Measurements from ENCODE around the gene TP73. TPM values are rescaled to one million over a fixed set of nuclear protein-coding genes. Genes with fewer than 3 reads are reported as not detected.

Gene TP73
- total RNA-seq, 2 donors from 2014 or later, result 0.26 to 13.5 TPM

DNA sequence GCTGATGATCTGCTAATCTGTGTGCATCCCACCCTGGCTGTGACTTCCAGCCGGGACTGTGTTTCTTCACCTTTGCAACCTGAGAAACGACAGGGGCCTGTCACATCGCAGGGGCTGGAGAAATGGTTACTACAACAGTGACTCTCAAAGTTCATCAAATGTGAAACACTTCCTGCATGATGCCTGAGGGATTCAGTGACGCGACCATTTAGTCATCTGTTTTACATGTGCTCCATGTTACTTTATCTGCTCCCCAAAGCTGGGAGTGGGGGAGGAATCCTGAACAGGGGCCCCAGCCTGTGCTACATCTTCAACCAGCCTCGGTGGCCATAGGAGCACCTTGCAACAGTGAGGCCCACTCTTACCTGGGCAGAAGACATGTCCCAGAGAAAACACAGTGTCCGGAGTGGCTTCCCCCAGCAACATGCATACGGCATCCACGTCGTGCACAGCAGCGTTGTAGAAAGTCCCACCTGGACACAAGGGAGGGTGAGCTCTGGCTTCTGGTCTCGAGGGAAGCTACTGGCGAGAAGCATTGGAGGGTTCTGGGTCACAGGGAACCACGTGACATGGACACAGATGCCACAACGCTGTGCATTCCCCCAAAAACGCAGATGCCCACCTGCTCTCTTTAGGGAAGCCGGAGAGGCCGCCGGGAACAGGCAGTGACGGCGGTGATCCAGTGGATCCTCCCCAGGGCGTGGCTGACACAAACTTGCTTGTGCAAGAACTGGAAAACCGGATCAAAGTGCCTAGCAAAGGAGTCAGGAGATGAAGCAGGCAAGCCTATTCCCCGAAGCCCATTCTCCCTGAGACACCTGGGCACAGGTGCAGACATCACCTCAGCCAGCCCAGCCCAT lies 90.4 kb downstream of the TP73 start:
- WGBS, 2 donors, result 80 to 87% methylated on average over 21 to 22 of the region's 24 CpGs
- Histone ChIP-seq H3K27me3 (no peaks in the 10 kb centered on the region), H3K36me3 (replicated peaks in 1 of 2; ENCODE audit: insufficient read depth in 1 of 2, low read depth in 2 of 2) (peaks cover 0 to 8% of the 10 kb centered on the region in 2 donors), H3K4me1 (peaks cover 26% of the 10 kb centered on the region), H3K9me3 (no peaks in the 10 kb centered on the region), H3K4me3 (no peak overlapping the region), H3K27ac (no peak overlapping the region)
- intact Hi-C loops (cut with DNase I), result no loop called here
- TF ChIP-seq, protein P1, sequence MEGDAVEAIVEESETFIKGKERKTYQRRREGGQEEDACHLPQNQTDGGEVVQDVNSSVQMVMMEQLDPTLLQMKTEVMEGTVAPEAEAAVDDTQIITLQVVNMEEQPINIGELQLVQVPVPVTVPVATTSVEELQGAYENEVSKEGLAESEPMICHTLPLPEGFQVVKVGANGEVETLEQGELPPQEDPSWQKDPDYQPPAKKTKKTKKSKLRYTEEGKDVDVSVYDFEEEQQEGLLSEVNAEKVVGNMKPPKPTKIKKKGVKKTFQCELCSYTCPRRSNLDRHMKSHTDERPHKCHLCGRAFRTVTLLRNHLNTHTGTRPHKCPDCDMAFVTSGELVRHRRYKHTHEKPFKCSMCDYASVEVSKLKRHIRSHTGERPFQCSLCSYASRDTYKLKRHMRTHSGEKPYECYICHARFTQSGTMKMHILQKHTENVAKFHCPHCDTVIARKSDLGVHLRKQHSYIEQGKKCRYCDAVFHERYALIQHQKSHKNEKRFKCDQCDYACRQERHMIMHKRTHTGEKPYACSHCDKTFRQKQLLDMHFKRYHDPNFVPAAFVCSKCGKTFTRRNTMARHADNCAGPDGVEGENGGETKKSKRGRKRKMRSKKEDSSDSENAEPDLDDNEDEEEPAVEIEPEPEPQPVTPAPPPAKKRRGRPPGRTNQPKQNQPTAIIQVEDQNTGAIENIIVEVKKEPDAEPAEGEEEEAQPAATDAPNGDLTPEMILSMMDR (IDR thresholded peaks at IDR 0.05), result no peak
- no peak for TF ChIP-seq POLR2A (IDR thresholded peaks at IDR 0.05)
- ATAC-seq (no peak), DNase-seq (no peak)

DNA sequence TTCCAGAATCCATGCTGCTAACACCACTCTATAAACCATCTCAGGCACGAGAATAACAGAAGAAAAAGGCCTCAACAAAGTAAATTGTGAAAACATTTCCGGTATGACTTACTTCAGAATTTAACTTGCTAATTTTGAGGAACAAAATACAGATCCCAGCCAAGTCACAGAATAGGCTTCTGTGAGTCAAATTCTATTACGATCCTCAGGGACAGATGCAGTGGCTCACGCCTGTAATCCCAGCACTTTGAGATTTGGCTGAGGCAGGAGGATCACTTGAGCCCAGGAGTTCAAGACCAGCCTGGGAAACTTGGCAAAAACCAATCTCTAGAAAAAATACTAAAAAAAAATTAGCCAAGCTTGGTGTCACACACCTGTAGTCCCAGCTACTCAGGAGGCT lies 91.1 kb downstream of the TP73 start:
- 74 to 86% methylated on average over 4 of the region's 4 CpGs for WGBS, 2 donors
- intact Hi-C loops (cut with DNase I), result no loop called here
- ATAC-seq (no peak), DNase-seq (no peak)
- Histone ChIP-seq H3K9me3 (no peaks in the 10 kb centered on the region), H3K4me1 (peaks cover 31% of the 10 kb centered on the region), H3K27ac (no peak overlapping the region), H3K4me3 (no peak overlapping the region), H3K27me3 (no peaks in the 10 kb centered on the region), H3K36me3 (replicated peaks in 1 of 2; ENCODE audit: insufficient read depth in 1 of 2, low read depth in 2 of 2) (peaks cover 0 to 7% of the 10 kb centered on the region in 2 donors)
- TF ChIP-seq POLR2A (IDR thresholded peaks at IDR 0.05), result no peak
- TF ChIP-seq, protein P1 (IDR thresholded peaks at IDR 0.05), result no peak

DNA sequence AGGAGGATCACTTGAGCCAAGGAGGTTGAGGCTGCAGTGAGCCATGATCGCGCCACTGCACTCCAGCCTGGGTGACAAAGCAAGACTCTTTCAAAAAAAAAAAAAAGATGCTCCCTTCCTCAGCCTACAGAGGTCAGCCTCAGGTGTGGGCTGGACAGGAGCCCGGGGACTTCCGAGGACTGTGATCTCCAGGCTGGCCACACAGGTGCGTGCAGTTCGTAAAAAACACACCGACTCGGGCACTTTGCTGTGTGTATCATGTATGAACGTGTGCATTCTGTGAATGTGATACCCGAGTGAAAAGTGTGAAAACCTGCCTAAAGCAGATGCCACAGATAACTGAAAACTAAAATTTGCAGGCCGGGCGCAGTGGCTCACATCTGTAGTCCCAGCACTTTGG lies 91.5 kb downstream of the TP73 start:
- ATAC-seq (no peak), DNase-seq (no peak)
- no peak overlapping the region for H3K4me3 ChIP-seq
- TF ChIP-seq POLR2A (IDR thresholded peaks at IDR 0.05), result no peak
- TF ChIP-seq, protein P1 (IDR thresholded peaks at IDR 0.05), result no peak
- H3K36me3 ChIP-seq (replicated peaks in 1 of 2; ENCODE audit: insufficient read depth in 1 of 2, low read depth in 2 of 2), result peaks cover 0 to 3% of the 10 kb centered on the region in 2 donors
- H3K9me3 ChIP-seq, result no peaks in the 10 kb centered on the region
- WGBS, 2 donors, result 91% methylated on average over 12 of the region's 12 CpGs
- no peak overlapping the region for H3K27ac ChIP-seq
- H3K4me1 ChIP-seq, result peaks cover 31% of the 10 kb centered on the region
- H3K27me3 ChIP-seq, result no peaks in the 10 kb centered on the region
- intact Hi-C loops (cut with DNase I), result no loop called here

GRCh38 chr1:3744646-3745045 lies 92.3 kb downstream of the TP73 start:
- TF ChIP-seq, protein P1 (IDR thresholded peaks at IDR 0.05), result no peak
- no peak for TF ChIP-seq POLR2A (IDR thresholded peaks at IDR 0.05)
- DNase-seq, result no peak
- no peaks in the 10 kb centered on the region for H3K9me3 ChIP-seq
- intact Hi-C loops (cut with DNase I), result no loop called here
- no peak overlapping the region for H3K4me3 ChIP-seq
- H3K36me3 ChIP-seq (replicated peaks in 1 of 2; ENCODE audit: insufficient read depth in 1 of 2, low read depth in 2 of 2), result peaks cover 0 to 3% of the 10 kb centered on the region in 2 donors
- H3K27ac ChIP-seq, result no peak overlapping the region
- 93 to 97% methylated on average over 2 to 10 of the region's 10 CpGs for WGBS, 2 donors
- H3K27me3 ChIP-seq, result no peaks in the 10 kb centered on the region
- peaks cover 31% of the 10 kb centered on the region for H3K4me1 ChIP-seq
- ATAC-seq, result no peak

GRCh38 chr1:3745071-3745470 lies 92.8 kb downstream of the TP73 start:
- DNase-seq, result no peak
- Histone ChIP-seq H3K27me3 (no peaks in the 10 kb centered on the region), H3K4me1 (peaks cover 31% of the 10 kb centered on the region), H3K36me3 (replicated peaks in 1 of 2; ENCODE audit: insufficient read depth in 1 of 2, low read depth in 2 of 2) (peaks cover 0 to 3% of the 10 kb centered on the region in 2 donors), H3K27ac (no peak overlapping the region), H3K9me3 (no peaks in the 10 kb centered on the region), H3K4me3 (no peak overlapping the region)
- WGBS, 2 donors, result 88 to 94% methylated on average over 12 of the region's 12 CpGs
- ATAC-seq, result no peak
- intact Hi-C loops (cut with DNase I), result no loop called here
- no peak for TF ChIP-seq POLR2A (IDR thresholded peaks at IDR 0.05)
- TF ChIP-seq, protein P1 (IDR thresholded peaks at IDR 0.05), result no peak
